HFFc6 (cell line): ENCODE measurements around the gene SMPD3. TPM values are rescaled to one million over a fixed set of nuclear protein-coding genes. Genes with fewer than 3 reads are reported as not detected.

Experiments used
- DNase-seq: peaks from one replicate; pipeline ENCODE4 v3.0.0-alpha.2; 2018
- H3K27ac Mint-ChIP-seq: 2 replicates; pipeline ENCODE4 v1.8.0; 2020; ENCODE audit warnings: mild to moderate bottlenecking, mixed read lengths
- H3K27me3 Mint-ChIP-seq: 2 replicates; pipeline ENCODE4 v1.8.0; 2021; ENCODE audit warnings: mild to moderate bottlenecking, moderate library complexity, mixed read lengths; ENCODE audit not compliant: insufficient read depth
- H3K36me3 Mint-ChIP-seq: 2 replicates; pipeline ENCODE4 v1.8.0; 2021; ENCODE audit warnings: low read depth, mixed read lengths
- H3K4me1 Mint-ChIP-seq: 2 replicates; pipeline ENCODE4 v1.8.0; 2020; ENCODE audit warnings: low read depth, mixed read lengths
- H3K4me3 Mint-ChIP-seq: 2 replicates; pipeline ENCODE4 v1.8.0; 2020; ENCODE audit warnings: mild to moderate bottlenecking, moderate library complexity, mixed read lengths
- H3K9me3 Mint-ChIP-seq: 2 replicates; pipeline ENCODE4 v1.8.0; 2020; ENCODE audit warnings: mild to moderate bottlenecking, mixed read lengths
- CTCF ChIP-seq: fragments of 200-600 bp; sonication (generic); IDR thresholded peaks from 2 replicates; pipeline ENCODE4 v1.5.0; 2021; ENCODE audit warnings: antibody characterized with exemption, mild to moderate bottlenecking
- total RNA-seq, 6 experiments: library from RNA; stranded (reverse); fragmentation: NEBNext Ultra II Directional; extraction: Animal tissue kit (Norgen Biotek cat#: 25700); gene quantifications; 2 replicates in 1 of 6; 3 replicates in 5 of 6; pipeline ENCODE4 v1.2.3, GENCODE V29; 2021

The SMPD3 gene
- total RNA-seq, 6 experiments from 2014 or later, result 0.05 to 0.73 (median 0.30) TPM

GRCh38 chr16:68403704-68404103 lies 44.6 kb downstream of the SMPD3 start:
- Mint-ChIP-seq H3K36me3 (no peaks in the 10 kb centered on the region), H3K9me3 (no peaks in the 10 kb centered on the region), H3K4me3 (no peak overlapping the region), H3K4me1 (peaks cover 49% of the 10 kb centered on the region), H3K27me3 (no peaks in the 10 kb centered on the region; the same call in 1 of the 2 replicates), H3K27ac (no peak overlapping the region)
- TF ChIP-seq CTCF, result no peak
- no peak for DNase-seq

GRCh38 chr16:68403177-68403576 lies 45.1 kb downstream of the SMPD3 start:
- DNase-seq, result no peak
- TF ChIP-seq CTCF, result no peak
- Mint-ChIP-seq H3K27ac (peak overlapping the region; percentile 8), H3K9me3 (no peaks in the 10 kb centered on the region), H3K4me3 (no peak overlapping the region), H3K27me3 (no peaks in the 10 kb centered on the region; the same call in 1 of the 2 replicates), H3K4me1 (peaks cover 48% of the 10 kb centered on the region), H3K36me3 (no peaks in the 10 kb centered on the region)

DNA sequence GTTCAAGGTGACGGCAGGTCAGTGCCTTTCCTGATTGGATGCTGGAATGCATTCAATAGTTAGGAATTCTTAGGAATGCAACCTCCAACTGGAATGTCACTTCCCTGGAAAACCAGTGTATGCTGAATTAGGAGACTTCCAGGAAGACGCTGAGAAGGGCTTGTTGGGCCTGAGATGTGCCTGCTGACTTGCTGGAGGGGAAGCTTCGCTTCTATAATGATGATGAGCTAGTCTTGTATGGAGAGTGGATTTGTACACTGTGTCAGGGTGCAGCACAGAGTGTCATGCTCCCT lies 45.6 kb downstream of the SMPD3 start:
- Mint-ChIP-seq H3K9me3 (no peaks in the 10 kb centered on the region), H3K27ac (peak overlapping the region; percentile 82), H3K27me3 (no peaks in the 10 kb centered on the region; the same call in 1 of the 2 replicates), H3K4me3 (0 out of 2 replicates have a peak overlapping the region, but pooled peaks have one; percentile 16), H3K4me1 (peaks cover 48% of the 10 kb centered on the region), H3K36me3 (no peaks in the 10 kb centered on the region)
- no peak for DNase-seq
- TF ChIP-seq CTCF, result no peak

GRCh38 chr16:68401871-68402747 lies 46.2 kb downstream of the SMPD3 start:
- peak; percentile 77 for DNase-seq
- peaks cover 52% of the 10 kb centered on the region for H3K4me1 Mint-ChIP-seq
- H3K36me3 Mint-ChIP-seq, result no peaks in the 10 kb centered on the region
- no peaks in the 10 kb centered on the region for H3K9me3 Mint-ChIP-seq
- peak overlapping the region; percentile 82 for H3K27ac Mint-ChIP-seq
- TF ChIP-seq CTCF, result no peak
- no peaks in the 10 kb centered on the region; the same call in 1 of the 2 replicates for H3K27me3 Mint-ChIP-seq
- peak overlapping the region; percentile 16 for H3K4me3 Mint-ChIP-seq

GRCh38 chr16:68400924-68401460 lies 47.3 kb downstream of the SMPD3 start:
- Mint-ChIP-seq H3K36me3 (no peaks in the 10 kb centered on the region), H3K27ac (no peak overlapping the region), H3K4me1 (peaks cover 47% of the 10 kb centered on the region), H3K27me3 (no peaks in the 10 kb centered on the region; the same call in 1 of the 2 replicates), H3K9me3 (no peaks in the 10 kb centered on the region), H3K4me3 (no peak overlapping the region)
- DNase-seq, result no peak
- TF ChIP-seq CTCF, result no peak
